ENCODE results near the gene MAST4.

The MAST4 gene

GRCh38 chr5:66884564-66885243 is 288.5 kb downstream of the MAST4 start:
- no peak for DNase-seq

- no peak for DNase-seq
Measured at GRCh38 chr5:66886941-66887340, 290.7 kb downstream of the MAST4 start.

GRCh38 chr5:66888613-66889012 is 292.4 kb downstream of the MAST4 start:
- DNase-seq, result no peak

- DNase-seq, result no peak
Measured at GRCh38 chr5:66889056-66889455, 292.9 kb downstream of the MAST4 start.

GRCh38 chr5:66889524-66889923 is 293.3 kb downstream of the MAST4 start:
- DNase-seq, result no peak

GRCh38 chr5:66891184-66891925 is 295.2 kb downstream of the MAST4 start:
- no peak for DNase-seq

GRCh38 chr5:66892716-66893115 is 296.5 kb downstream of the MAST4 start:
- DNase-seq, result no peak

GRCh38 chr5:66894480-66895240 is 298.5 kb downstream of the MAST4 start:
- DNase-seq, result no peak

- no peak for DNase-seq
Measured at GRCh38 chr5:66896171-66896570, 300.0 kb downstream of the MAST4 start.

GRCh38 chr5:66897356-66897755 is 301.2 kb downstream of the MAST4 start:
- DNase-seq, result no peak

- no peak for DNase-seq
Measured at GRCh38 chr5:66898241-66898995, 302.2 kb downstream of the MAST4 start.

- DNase-seq, result no peak
Measured at GRCh38 chr5:66903218-66903617, 307.0 kb downstream of the MAST4 start.

- DNase-seq, result no peak
Measured at GRCh38 chr5:66903709-66904108, 307.5 kb downstream of the MAST4 start.

GRCh38 chr5:66904189-66904588 is 308.0 kb downstream of the MAST4 start:
- no peak for DNase-seq

GRCh38 chr5:66906021-66906420 is 309.8 kb downstream of the MAST4 start:
- no peak for DNase-seq

GRCh38 chr5:66908230-66908629 is 312.0 kb downstream of the MAST4 start:
- DNase-seq, result no peak

- DNase-seq, result no peak
Measured at GRCh38 chr5:66909364-66909763, 313.2 kb downstream of the MAST4 start.

GRCh38 chr5:66912787-66913186 is 316.6 kb downstream of the MAST4 start:
- DNase-seq, result no peak

GRCh38 chr5:66915531-66915930 is 319.3 kb downstream of the MAST4 start:
- DNase-seq, result no peak

GRCh38 chr5:66922881-66923280 is 326.7 kb downstream of the MAST4 start:
- no peak for DNase-seq

- DNase-seq, result no peak
Measured at GRCh38 chr5:66923457-66923856, 327.3 kb downstream of the MAST4 start.

GRCh38 chr5:66923922-66924321 is 327.7 kb downstream of the MAST4 start:
- DNase-seq, result no peak

- no peak for DNase-seq
Measured at GRCh38 chr5:66927140-66927539, 330.9 kb downstream of the MAST4 start.
